GM15510 (cell line): Measurements from ENCODE around the gene PLD4.

ENCODE experiments used
- POLR2A ChIP-seq: IDR thresholded peaks from 3 replicates; pipeline ENCODE4 v1.6.1; 2011; ENCODE audit warnings: borderline replicate concordance; ENCODE audit not compliant: insufficient read length; ENCODE audit errors: extremely low read depth

The PLD4 gene

GRCh38 chr14:104913435-104913834, 11.2 kb upstream of the PLD4 start:
- no peak for TF ChIP-seq POLR2A

GRCh38 chr14:104917116-104917515, 7.6 kb upstream of the PLD4 start:
- TF ChIP-seq POLR2A, result no peak

- TF ChIP-seq POLR2A, result no peak
Measured at GRCh38 chr14:104917993-104918392, 6.7 kb upstream of the PLD4 start.

GRCh38 chr14:104919993-104920315, 4.7 kb upstream of the PLD4 start:
- no peak for TF ChIP-seq POLR2A

GRCh38 chr14:104923640-104924420, 849 bp upstream of the PLD4 start:
- TF ChIP-seq POLR2A, result no peak

- no peak for TF ChIP-seq POLR2A
Measured at GRCh38 chr14:104925214-104925854, 655 bp downstream of the PLD4 start.

GRCh38 chr14:104925855-104926609, 1.4 kb downstream of the PLD4 start:
- no peak for TF ChIP-seq POLR2A

GRCh38 chr14:104926619-104927431, 2.1 kb downstream of the PLD4 start:
- no peak for TF ChIP-seq POLR2A

GRCh38 chr14:104927432-104927816, 2.7 kb downstream of the PLD4 start:
- TF ChIP-seq POLR2A, result no peak

- no peak for TF ChIP-seq POLR2A
Measured at GRCh38 chr14:104927901-104928300, 3.2 kb downstream of the PLD4 start.

GRCh38 chr14:104928391-104929133, 3.9 kb downstream of the PLD4 start:
- no peak for TF ChIP-seq POLR2A

- TF ChIP-seq POLR2A, result no peak
Measured at GRCh38 chr14:104929268-104930230, 4.9 kb downstream of the PLD4 start.
